ENCODE measurements around the gene RLN2.

DNA sequence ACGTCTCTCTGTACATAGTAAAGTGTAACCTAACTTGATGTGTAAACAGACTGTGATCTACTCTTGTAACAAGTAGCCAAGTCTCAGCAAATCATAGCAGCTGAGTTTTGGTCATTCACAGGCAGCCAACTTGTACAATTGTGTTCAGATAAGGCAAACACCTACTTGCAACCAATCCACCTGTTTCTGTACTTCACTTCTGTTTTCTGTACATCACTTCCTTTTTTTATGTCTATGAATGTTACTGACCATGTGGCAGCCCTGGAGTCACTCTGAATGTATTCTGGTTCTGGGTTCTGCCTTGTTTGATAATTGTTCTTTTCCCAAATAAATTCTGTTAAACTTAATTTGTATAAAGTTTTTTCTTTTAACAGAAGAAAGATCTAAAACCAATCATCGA lies 26.0 kb downstream of the RLN2 start:
- no peak for TF ChIP-seq EP300 (IDR thresholded peaks at IDR 0.05)
- TF ChIP-seq, protein P1, sequence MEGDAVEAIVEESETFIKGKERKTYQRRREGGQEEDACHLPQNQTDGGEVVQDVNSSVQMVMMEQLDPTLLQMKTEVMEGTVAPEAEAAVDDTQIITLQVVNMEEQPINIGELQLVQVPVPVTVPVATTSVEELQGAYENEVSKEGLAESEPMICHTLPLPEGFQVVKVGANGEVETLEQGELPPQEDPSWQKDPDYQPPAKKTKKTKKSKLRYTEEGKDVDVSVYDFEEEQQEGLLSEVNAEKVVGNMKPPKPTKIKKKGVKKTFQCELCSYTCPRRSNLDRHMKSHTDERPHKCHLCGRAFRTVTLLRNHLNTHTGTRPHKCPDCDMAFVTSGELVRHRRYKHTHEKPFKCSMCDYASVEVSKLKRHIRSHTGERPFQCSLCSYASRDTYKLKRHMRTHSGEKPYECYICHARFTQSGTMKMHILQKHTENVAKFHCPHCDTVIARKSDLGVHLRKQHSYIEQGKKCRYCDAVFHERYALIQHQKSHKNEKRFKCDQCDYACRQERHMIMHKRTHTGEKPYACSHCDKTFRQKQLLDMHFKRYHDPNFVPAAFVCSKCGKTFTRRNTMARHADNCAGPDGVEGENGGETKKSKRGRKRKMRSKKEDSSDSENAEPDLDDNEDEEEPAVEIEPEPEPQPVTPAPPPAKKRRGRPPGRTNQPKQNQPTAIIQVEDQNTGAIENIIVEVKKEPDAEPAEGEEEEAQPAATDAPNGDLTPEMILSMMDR (IDR thresholded peaks at IDR 0.05) = no peak
